GM12864 (cell line): ENCODE measurements around the gene SPART.

Source experiments
- DNase-seq: peaks from one replicate; pipeline ENCODE4 v3.0.0-alpha.2; 2011; ENCODE audit warnings: low read depth
- H3K4me3 ChIP-seq: 2 replicates; pipeline ENCODE4 v1.5.1; 2011; ENCODE audit warnings: mild to moderate bottlenecking, low read depth, low read length, control low read depth
- TF ChIP-seq, protein P1 (sequence below): IDR thresholded peaks from 2 replicates; pipeline ENCODE4 v1.5.1; 2011; ENCODE audit warnings: low read depth, mild to moderate bottlenecking, moderate library complexity, low read length, control low read depth, inconsistent platforms; ENCODE audit errors: missing control alignments

Gene SPART

GRCh38 chr13:36359301-36359950, 13.2 kb upstream of the SPART start:
- no peak for DNase-seq
- TF ChIP-seq, protein P1, sequence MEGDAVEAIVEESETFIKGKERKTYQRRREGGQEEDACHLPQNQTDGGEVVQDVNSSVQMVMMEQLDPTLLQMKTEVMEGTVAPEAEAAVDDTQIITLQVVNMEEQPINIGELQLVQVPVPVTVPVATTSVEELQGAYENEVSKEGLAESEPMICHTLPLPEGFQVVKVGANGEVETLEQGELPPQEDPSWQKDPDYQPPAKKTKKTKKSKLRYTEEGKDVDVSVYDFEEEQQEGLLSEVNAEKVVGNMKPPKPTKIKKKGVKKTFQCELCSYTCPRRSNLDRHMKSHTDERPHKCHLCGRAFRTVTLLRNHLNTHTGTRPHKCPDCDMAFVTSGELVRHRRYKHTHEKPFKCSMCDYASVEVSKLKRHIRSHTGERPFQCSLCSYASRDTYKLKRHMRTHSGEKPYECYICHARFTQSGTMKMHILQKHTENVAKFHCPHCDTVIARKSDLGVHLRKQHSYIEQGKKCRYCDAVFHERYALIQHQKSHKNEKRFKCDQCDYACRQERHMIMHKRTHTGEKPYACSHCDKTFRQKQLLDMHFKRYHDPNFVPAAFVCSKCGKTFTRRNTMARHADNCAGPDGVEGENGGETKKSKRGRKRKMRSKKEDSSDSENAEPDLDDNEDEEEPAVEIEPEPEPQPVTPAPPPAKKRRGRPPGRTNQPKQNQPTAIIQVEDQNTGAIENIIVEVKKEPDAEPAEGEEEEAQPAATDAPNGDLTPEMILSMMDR: no peak

GRCh38 chr13:36358175-36358718, 12.1 kb upstream of the SPART start:
- no peak overlapping the region for H3K4me3 ChIP-seq
- TF ChIP-seq, protein P1: no peak
- DNase-seq: no peak

More at GRCh38 chr13:36359301-36359950, 13.2 kb upstream of the SPART start:
- H3K4me3 ChIP-seq: no peak overlapping the region

- no peak for DNase-seq
- TF ChIP-seq, protein P1: no peak
- no peak overlapping the region for H3K4me3 ChIP-seq
These were observed 11.5 kb upstream of the SPART start for GRCh38 chr13:36357692-36358091.

- no peak overlapping the region for H3K4me3 ChIP-seq
- TF ChIP-seq, protein P1: no peak
- no peak for DNase-seq
These were observed 11.0 kb upstream of the SPART start for GRCh38 chr13:36357231-36357630.

DNA sequence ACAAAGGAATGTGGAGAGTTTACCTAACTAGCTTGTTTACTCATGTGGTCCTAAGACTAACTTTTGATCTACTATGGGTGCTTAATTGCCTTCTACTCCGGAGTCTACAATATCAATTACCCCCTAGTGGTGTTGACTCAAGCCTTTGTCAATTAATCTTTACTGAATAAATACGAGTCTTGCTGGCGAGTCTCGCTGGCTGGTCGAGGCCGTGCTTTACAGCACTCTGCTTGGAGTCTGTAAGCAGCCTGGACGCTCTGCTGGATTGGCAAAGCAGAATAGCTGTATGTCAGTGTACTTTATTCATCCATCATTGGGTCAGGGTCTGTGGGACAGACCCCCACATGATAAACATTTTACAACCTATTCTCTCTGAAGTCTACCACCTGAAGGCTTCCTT, 9.9 kb upstream of the SPART start:
- DNase-seq: no peak
- no peak overlapping the region for H3K4me3 ChIP-seq
- TF ChIP-seq, protein P1: no peak

DNA sequence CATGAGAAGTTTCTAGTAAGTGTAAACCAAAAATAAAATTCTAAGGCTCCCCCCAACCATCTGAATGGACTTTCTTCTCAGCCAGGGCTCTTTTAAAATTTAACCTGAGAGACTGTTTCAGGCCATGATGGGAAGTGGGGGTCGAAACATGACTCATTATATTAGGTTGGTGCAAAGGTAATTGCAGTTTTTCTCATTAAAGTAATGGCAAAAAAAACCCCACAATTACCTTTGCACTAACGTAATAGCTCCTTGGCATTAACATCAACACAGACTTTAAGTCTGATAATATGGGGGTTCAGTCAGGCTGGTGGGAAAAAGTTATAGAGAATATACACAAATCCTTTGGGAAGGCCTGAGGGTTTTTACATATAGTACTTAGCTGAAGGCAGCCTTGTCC, 9.4 kb upstream of the SPART start:
- no peak for DNase-seq
- H3K4me3 ChIP-seq: no peak overlapping the region
- TF ChIP-seq, protein P1: no peak
